Brain microvascular endothelial cell (primary cell): Measurements from ENCODE around the gene AMDHD1.

Experiments used
- DNase-seq: peaks from one replicate; pipeline ENCODE4 v3.0.0-alpha.2; 2020
- H3K27ac ChIP-seq: fragments of 250-450 bp; sonication (Bioruptor Pico); 2 replicates; pipeline ENCODE4 v1.5.1; 2020; ENCODE audit warnings: mild to moderate bottlenecking, moderate library complexity
- H3K27me3 ChIP-seq: fragments of 250-450 bp; sonication (Bioruptor Pico); replicated peaks from 2 replicates; pipeline ENCODE4 v1.5.1; 2020; ENCODE audit warnings: mild to moderate bottlenecking
- H3K36me3 ChIP-seq: fragments of 250-450 bp; sonication (Bioruptor Pico); replicated peaks from 2 replicates; pipeline ENCODE4 v1.5.1; 2020; ENCODE audit warnings: mild to moderate bottlenecking
- H3K4me3 ChIP-seq: 2 replicates; pipeline ENCODE4 v1.5.1; 2011; ENCODE audit warnings: low read depth, mild to moderate bottlenecking, control low read depth, low read length, moderate library complexity
- CTCF ChIP-seq: IDR thresholded peaks from 2 replicates; pipeline ENCODE4 v1.5.1; 2011; ENCODE audit warnings: low read depth, mild to moderate bottlenecking, moderate library complexity, low read length, control low read depth, inconsistent platforms; ENCODE audit errors: missing control alignments
- in situ Hi-C: cut with HindIII; loops from 2 replicates; pipeline ENCODE4 v1.10.0; 2017; ENCODE audit warnings: low sequenced_read_pairs, low pct_ligation_motif_present

The AMDHD1 gene

GRCh38 chr12:95990136-95990535 is 47.0 kb downstream of the AMDHD1 start:
- in situ Hi-C loops, result no loop called here
- Histone ChIP-seq H3K27me3 (peaks cover 4% of the 10 kb centered on the region), H3K36me3 (no peaks in the 10 kb centered on the region), H3K27ac (no peak overlapping the region), H3K4me3 (no peak overlapping the region)
- no peak for DNase-seq
- no peak for TF ChIP-seq CTCF

- DNase-seq, result no peak
- no peak for TF ChIP-seq CTCF
- H3K4me3 ChIP-seq, result no peak overlapping the region
- H3K36me3 ChIP-seq, result no peaks in the 10 kb centered on the region
- in situ Hi-C loops, result no loop called here
- H3K27me3 ChIP-seq, result peaks cover 4% of the 10 kb centered on the region
- no peak overlapping the region for H3K27ac ChIP-seq
Observed at GRCh38 chr12:95993907-95994306, 50.8 kb downstream of the AMDHD1 start.

- H3K27ac ChIP-seq, result no peak overlapping the region
- no peaks in the 10 kb centered on the region for H3K36me3 ChIP-seq
- no peak for DNase-seq
- peaks cover 2% of the 10 kb centered on the region for H3K27me3 ChIP-seq
- TF ChIP-seq CTCF, result no peak
- H3K4me3 ChIP-seq, result no peak overlapping the region
- in situ Hi-C loops, result no loop called here
Observed at GRCh38 chr12:95994476-95994875, 51.3 kb downstream of the AMDHD1 start.

- Histone ChIP-seq H3K4me3 (no peak overlapping the region), H3K27ac (no peak overlapping the region), H3K27me3 (peaks cover 2% of the 10 kb centered on the region), H3K36me3 (no peaks in the 10 kb centered on the region)
- in situ Hi-C loops, result no loop called here
- no peak for DNase-seq
- no peak for TF ChIP-seq CTCF
Observed at GRCh38 chr12:95995238-95996031, 52.3 kb downstream of the AMDHD1 start.

- no peak within 1 kb of the TSS for H3K27ac ChIP-seq
- no peaks in the 10 kb centered on the region for H3K27me3 ChIP-seq
- no peaks in the 10 kb centered on the region for H3K36me3 ChIP-seq
- in situ Hi-C loops, result no loop called here
- no peak within 1 kb of the TSS for H3K4me3 ChIP-seq
- no peak for TF ChIP-seq CTCF
- no peak for DNase-seq
Observed at GRCh38 chr12:95996034-95996658, 53.0 kb downstream of the AMDHD1 start, which contains the start of gene HAL. Gene HAL (minus strand): TSS chr12:95996344. CDS start chr12:95995910, 434 bp downstream.
